ENCODE measurements around the gene SLC15A3. TPM values are rescaled to one million over a fixed set of nuclear protein-coding genes. Genes with fewer than 3 reads are reported as not detected.

The SLC15A3 gene
- total and polyA plus RNA-seq, 10 donors: 62.9 to 139 (median 115) TPM

GRCh38 chr11:60945295-60945667 is 6.7 kb downstream of the SLC15A3 start:
- no peaks in the 10 kb centered on the region for H3K9me3 ChIP-seq
- H3K27me3 ChIP-seq (replicated peaks in 1 of 7): no peaks in the 10 kb centered on the region
- DNase-seq: no peak
- intact Hi-C loops (cut with DNase I; ENCODE audit: low total_unique reads): no loop called here
- WGBS, 5 donors: 92 to 100% (median 94%) methylated on average over 5 of the region's 5 CpGs
- H3K36me3 ChIP-seq: peaks cover 3 to 87% (median 41%) of the 10 kb centered on the region in 6 donors
- H3K27ac ChIP-seq: peak overlapping the region in 2 of 8 donors; percentile 2 to 5
- H3K4me3 ChIP-seq: no peak overlapping the region
- H3K4me1 ChIP-seq: peaks cover 7 to 89% (median 55%) of the 10 kb centered on the region in 6 donors
- TF ChIP-seq, protein P1, sequence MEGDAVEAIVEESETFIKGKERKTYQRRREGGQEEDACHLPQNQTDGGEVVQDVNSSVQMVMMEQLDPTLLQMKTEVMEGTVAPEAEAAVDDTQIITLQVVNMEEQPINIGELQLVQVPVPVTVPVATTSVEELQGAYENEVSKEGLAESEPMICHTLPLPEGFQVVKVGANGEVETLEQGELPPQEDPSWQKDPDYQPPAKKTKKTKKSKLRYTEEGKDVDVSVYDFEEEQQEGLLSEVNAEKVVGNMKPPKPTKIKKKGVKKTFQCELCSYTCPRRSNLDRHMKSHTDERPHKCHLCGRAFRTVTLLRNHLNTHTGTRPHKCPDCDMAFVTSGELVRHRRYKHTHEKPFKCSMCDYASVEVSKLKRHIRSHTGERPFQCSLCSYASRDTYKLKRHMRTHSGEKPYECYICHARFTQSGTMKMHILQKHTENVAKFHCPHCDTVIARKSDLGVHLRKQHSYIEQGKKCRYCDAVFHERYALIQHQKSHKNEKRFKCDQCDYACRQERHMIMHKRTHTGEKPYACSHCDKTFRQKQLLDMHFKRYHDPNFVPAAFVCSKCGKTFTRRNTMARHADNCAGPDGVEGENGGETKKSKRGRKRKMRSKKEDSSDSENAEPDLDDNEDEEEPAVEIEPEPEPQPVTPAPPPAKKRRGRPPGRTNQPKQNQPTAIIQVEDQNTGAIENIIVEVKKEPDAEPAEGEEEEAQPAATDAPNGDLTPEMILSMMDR (IDR thresholded peaks at IDR 0.05 in 8 of 11, conservative IDR thresholded peaks at IDR 0.05 in 3 of 11): no peak
- TF ChIP-seq POLR2A (IDR thresholded peaks at IDR 0.05) (no peak), POLR2AphosphoS5 (IDR thresholded peaks at IDR 0.05) (no peak)

DNA sequence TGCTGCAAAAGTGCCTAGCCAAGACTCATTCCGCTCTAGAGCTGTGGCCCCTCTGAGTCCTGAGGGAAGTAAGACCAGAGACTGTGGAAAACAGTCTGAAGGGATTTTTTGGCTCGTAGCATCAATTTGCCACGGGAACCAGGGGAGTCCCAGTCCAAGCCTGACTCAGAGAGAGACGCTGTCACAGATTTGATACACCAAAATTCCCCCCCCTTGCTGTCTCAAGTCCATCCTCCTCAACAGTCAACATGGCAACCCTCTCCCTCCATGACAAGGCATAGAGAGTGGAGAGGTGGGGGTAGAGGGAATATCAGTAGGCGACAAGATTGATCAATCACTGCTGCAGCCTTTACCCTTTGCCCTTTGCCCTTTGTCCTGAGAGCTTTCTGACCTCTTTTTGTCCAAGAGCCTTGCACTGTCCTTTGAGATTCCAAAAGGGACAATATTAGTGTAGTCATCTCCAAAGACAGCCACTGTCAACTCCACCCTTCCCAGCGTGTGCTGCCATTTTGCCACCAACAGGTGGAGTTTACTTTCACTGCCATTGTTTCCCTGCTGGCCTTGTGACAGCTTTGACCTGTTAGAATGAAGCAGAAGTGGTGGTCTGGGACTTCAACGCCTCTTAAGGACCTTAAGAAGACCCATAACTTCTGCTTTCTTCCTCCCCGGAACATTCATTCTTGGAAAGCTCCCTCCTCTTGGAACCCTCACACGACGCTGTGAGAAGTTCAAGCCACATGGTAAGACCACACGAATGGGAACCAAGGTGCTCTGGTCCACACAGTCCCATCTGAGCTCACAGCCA is 7.3 kb downstream of the SLC15A3 start:
- no peak for DNase-seq
- Histone ChIP-seq H3K27me3 (replicated peaks in 1 of 7) (no peaks in the 10 kb centered on the region), H3K9me3 (no peaks in the 10 kb centered on the region), H3K4me3 (no peak overlapping the region), H3K4me1 (peaks cover 3 to 89% (median 49%) of the 10 kb centered on the region in 6 donors), H3K27ac (peak overlapping the region in 2 of 8 donors; percentile 2 to 5), H3K36me3 (peaks cover 3 to 93% (median 45%) of the 10 kb centered on the region in 6 donors)
- WGBS, 5 donors: 71 to 79% (median 76%) methylated on average over 11 of the region's 11 CpGs
- TF ChIP-seq POLR2AphosphoS5 (IDR thresholded peaks at IDR 0.05) (no peak), POLR2A (IDR thresholded peaks at IDR 0.05) (no peak)
- TF ChIP-seq, protein P1 (IDR thresholded peaks at IDR 0.05 in 8 of 11, conservative IDR thresholded peaks at IDR 0.05 in 3 of 11): peak in 5 of 11 experiments; percentile 22 to 41 (median 31)
- intact Hi-C loops (cut with DNase I; ENCODE audit: low total_unique reads): no loop called here

DNA sequence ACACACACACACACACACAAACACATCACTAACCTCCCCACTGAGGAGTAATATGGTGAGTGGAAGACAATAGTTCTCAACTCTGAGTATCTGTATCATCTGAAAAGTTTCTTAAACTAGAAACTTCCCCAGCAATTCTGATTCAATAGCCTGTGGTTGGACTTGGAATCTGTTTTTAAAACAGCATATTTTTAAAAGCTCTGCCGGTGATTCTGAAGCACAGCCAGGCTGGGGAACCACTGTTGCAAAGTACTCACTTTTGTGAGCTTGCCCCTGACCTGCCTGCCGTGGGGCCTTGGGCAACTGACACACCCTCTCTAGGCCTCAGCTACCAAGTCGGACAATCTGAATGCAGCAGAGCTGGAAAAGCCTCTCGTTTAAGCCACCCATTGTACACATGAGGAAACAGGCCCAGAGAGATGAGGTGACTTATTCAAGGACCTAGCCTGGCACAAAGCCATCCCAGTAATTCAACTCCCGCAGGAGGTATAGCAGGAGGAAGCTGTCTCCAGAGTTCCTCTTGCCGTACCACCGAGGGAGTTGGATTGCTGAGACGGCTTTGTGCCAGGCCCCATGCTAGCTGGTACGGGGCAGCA is 8.9 kb downstream of the SLC15A3 start:
- WGBS, 5 donors: 62 to 72% (median 66%) methylated on average over 9 of the region's 9 CpGs
- Histone ChIP-seq H3K36me3 (peaks cover 3 to 100% (median 61%) of the 10 kb centered on the region in 6 donors), H3K9me3 (no peaks in the 10 kb centered on the region), H3K27me3 (replicated peaks in 1 of 7) (no peaks in the 10 kb centered on the region), H3K4me3 (no peak overlapping the region), H3K27ac (peak overlapping the region in 5 of 8 donors; percentile 11 to 69 (median 45)), H3K4me1 (peaks cover 0 to 74% (median 34%) of the 10 kb centered on the region in 6 donors)
- no peak for DNase-seq
- TF ChIP-seq POLR2AphosphoS5 (IDR thresholded peaks at IDR 0.05): peak in 2 of 3 donors; percentile 15 to 17
- no peak for TF ChIP-seq POLR2A (IDR thresholded peaks at IDR 0.05)
- TF ChIP-seq, protein P1 (IDR thresholded peaks at IDR 0.05 in 8 of 11, conservative IDR thresholded peaks at IDR 0.05 in 3 of 11): no peak
- intact Hi-C loops (cut with DNase I; ENCODE audit: low total_unique reads): no loop called here

DNA sequence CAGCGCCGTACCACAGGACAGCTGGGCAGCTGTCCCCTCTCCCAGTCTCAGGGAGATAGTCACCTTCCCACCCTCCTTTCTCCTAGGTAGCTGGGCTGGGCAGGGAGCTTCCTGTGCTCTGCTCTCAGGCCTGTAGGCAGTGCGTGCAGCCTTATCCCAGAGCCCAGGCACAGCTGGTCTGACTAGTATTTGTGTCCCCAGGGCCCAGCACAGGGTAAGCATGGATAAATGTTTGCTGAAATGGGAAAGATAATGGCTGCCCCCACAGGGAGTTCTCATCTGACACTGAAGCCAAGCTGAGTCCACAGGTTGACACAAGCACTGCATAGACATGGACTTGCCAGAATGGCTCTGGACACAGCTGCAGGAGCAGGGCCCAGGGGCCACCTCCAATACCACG is 9.8 kb downstream of the SLC15A3 start:
- intact Hi-C loops (cut with DNase I; ENCODE audit: low total_unique reads): no loop called here
- H3K9me3 ChIP-seq: no peaks in the 10 kb centered on the region
- H3K4me3 ChIP-seq: peak overlapping the region in 1 of 8 donors; percentile 2
- peak overlapping the region in 4 of 8 donors; percentile 35 to 69 (median 49) for H3K27ac ChIP-seq
- H3K27me3 ChIP-seq (replicated peaks in 1 of 7): no peaks in the 10 kb centered on the region
- peaks cover 3 to 100% (median 68%) of the 10 kb centered on the region in 6 donors for H3K36me3 ChIP-seq
- peaks cover 0 to 69% (median 30%) of the 10 kb centered on the region in 6 donors for H3K4me1 ChIP-seq
- WGBS, 5 donors: 82 to 98% (median 96%) methylated on average over 4 of the region's 4 CpGs
- DNase-seq: no peak
- TF ChIP-seq POLR2AphosphoS5 (IDR thresholded peaks at IDR 0.05) (no peak), POLR2A (IDR thresholded peaks at IDR 0.05) (no peak)
- TF ChIP-seq, protein P1 (IDR thresholded peaks at IDR 0.05 in 8 of 11, conservative IDR thresholded peaks at IDR 0.05 in 3 of 11): no peak
